GM19324 (cell line): ENCODE measurements around the gene ELMOD2.

Experiments used
- ATAC-seq: cut with Tn5 transposase; IDR thresholded peaks from one replicate; pipeline ENCODE4 v1.9.1; 2021; ENCODE audit warnings: mild to moderate bottlenecking, moderate library complexity; ENCODE audit not compliant: unreplicated experiment, low FRiP score

ELMOD2 gene

GRCh38 chr4:140575489-140575888 lies 51.5 kb downstream of the ELMOD2 start:
- no peak for ATAC-seq

DNA sequence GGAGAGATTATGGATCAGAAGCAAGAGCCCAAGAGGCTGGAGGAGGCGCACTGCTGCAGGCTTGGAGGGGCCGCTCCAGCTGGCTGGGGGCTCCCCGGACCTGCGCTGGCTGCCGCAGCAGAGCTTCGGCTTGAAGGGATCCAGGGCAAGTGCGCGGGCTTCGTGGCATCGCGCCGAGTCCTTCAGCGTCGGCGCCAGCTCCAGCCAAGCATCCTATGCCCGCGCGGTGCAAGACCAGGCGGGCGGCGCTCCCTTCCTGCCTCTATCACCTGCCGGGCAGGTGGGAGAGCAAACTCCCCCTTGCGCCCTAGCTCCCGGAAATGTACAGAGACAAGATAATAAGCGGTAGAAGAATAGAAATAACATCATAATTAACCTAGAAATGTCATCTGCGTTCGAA lies 55.3 kb downstream of the ELMOD2 start:
- no peak for ATAC-seq

GRCh38 chr4:140581078-140581477 lies 57.1 kb downstream of the ELMOD2 start:
- ATAC-seq, result no peak

GRCh38 chr4:140584439-140584838 lies 60.5 kb downstream of the ELMOD2 start:
- ATAC-seq, result no peak

DNA sequence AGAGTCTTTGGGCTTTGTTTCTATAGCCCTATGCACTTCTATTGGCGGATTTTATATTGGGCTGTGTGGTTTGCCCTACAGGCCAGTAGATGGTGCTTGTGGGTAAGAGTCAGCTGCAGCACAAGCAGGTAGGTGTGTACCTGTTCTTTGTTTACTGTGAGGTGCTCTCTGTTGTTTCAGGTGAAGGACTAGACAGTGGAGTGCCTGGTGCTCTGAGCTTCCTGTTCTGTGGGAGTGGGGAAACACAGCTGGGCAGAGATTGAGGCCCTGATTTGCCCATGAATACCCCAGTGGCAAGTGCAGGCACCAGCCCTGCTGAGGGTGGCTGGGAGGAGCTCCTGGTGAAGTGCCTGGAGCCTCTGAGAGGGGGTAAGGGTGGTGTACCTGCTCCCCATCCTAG lies 71.1 kb downstream of the ELMOD2 start:
- ATAC-seq, result peak; percentile 88

- ATAC-seq, result no peak
Observed at GRCh38 chr4:140600408-140600807, 76.4 kb downstream of the ELMOD2 start.

- ATAC-seq, result no peak
Observed at GRCh38 chr4:140602714-140603113, 78.7 kb downstream of the ELMOD2 start.

DNA sequence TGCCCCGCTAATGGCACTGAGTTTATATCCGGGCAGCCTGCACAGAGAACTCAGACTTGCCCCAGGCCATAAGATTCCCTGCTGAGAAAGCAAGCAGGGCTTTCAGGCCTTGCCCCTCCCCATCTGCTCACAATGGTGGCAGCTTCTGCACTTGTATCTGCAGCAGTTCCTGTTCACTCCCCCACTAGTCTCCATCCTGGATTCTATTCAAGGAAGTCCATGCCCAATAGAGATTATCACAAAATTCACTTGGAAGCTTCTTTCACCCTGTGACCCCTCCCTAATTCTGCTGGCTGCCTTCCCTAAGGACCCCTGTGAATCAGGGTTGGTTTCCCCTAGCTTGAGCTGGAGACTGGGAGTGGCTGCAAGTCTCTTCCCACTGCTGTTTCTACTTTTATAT lies 79.3 kb downstream of the ELMOD2 start:
- ATAC-seq, result no peak
